GM18508 (cell line): ENCODE results near the gene THAP4.

Source experiments
- ATAC-seq: cut with Tn5 transposase; IDR thresholded peaks from one replicate; pipeline ENCODE4 v1.9.1; 2021; ENCODE audit warnings: moderate number of reproducible peaks; ENCODE audit not compliant: insufficient read depth, unreplicated experiment

Gene THAP4

GRCh38 chr2:241641631-241642030, 4.7 kb upstream of the THAP4 start:
- ATAC-seq: no peak

DNA sequence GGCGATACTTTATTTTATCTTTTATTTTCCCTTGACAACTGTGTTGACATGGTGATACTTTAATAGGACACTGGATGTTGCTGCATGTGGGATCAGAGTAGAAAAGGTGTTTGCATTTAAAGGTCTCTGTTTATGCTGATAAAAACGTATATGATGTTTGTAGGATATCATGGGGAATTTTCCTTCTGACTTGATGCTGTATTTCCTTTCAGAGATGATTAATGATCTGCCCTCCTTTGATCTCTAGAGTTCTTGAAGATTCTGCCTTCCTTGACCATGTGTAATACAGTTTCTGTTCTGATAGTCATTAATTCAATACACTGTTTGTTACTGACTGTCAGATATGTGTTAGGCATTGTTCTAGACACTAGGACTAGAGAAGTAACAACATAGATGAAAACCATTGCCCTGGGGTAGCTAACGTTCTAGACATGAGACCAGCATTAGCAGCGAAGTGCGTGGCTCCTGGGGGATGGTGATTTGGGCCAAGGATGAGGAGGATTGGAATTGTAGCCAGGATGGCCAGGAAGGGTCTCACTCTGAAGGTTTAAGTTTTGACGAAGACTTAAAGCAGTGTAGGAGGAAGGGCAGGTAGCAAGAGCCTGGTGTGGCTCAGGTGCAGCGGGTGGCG, 3.3 kb upstream of the THAP4 start:
- ATAC-seq: no peak

GRCh38 chr2:241639385-241639784, 2.4 kb upstream of the THAP4 start:
- ATAC-seq: no peak

DNA sequence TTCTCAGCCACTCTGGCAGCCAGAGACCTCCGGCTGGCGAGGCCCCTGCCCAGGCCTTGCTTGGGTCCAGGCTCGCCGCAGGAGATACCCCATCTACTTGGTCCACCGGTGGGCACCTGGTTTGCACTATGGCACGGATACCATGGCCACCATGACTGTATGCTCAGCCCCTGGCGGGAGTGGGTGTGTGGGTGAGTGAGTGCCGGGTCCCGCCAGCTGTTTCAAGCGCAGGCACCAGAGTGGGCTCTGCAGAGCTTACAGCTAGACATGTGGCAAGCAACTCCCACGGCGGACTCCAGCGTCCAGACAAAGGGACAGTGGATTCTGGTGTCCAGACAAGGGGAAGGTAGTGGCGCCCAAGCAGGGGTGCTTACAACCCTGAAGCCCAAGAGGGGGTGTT, 2.0 kb upstream of the THAP4 start:
- ATAC-seq: no peak

DNA sequence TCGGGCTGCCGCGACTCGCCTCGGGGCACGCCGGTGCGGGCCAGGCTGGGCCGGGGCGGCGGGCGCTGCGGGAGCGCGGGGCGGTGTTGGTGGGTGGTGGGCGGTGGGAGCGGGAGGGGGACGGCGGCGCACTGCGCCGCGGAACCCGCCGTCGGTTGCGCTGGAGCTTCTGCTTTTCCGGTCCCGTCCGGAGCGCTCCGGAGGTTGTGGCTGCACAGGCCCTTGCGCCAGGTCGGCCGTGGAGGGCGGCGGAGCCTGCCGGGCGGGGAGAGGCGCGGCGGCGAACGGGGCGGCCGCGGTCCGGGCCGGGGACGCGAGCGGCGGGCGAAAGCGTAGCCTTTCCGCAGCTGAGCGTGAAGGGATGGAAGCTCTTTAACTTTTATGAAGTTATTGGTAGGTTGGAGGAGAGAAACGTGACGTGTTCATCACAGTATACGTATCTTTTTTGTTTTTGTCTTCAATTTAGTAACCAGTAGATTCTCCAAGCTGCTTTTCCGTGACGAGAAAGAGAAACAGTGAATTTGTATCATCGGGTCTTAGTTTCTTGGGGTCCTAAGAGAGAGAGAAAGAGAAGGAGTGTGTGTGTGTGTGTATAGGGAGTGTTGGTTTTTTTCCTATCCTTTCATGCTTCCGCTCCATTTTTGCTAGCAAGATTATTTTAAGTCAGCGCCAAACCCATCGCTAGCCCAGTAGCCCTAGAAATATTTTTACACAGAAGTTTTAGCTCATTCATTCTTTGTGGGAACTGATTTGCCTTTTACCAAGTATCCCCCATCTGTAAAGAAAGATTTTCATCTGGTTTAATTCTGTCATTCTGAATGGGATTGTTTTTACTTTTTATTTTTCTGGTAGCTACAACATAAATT, 1.1 kb upstream of the THAP4 start:
- ATAC-seq: no peak

DNA sequence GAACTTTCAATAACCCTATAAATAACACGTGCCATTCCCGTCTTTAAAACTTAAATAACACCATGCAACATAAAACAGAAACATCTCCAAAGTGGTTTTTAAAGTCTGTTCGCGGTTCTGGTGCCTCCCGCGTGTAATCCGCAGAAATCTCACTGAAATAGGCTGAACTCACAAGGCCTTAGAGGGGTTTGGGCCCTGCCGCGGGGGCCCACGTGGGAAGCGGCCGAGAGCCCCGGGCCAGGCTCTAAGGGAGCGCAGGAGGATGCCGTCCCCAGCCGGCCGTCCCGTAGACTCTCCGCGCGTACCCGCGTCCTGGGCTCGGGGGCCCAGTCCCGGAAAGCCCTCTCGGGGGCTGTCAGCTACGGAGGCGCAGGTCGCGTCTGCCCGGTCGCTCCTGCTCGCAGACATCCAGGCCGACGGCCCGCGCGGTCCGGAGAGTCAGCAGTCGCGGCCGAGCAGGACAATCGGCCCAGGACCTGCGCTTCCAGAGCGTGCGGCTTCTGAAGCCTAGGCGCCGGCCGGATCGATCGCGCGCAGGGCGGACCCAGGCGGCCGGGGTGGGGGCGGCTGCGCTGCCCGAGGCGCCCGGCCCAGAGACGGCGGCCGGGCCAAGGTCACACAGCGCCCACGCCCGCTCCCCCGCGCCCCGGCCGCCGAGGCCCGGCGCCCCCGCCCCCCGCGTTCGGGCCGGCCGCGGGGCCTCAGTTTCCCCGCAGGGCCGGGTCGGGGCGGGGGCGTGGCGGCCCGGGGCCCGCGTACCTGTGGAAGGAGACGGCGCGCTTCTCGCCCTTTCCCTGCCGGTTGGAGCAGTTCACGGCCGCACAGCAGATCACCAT, 558 bp downstream of the THAP4 start:
- no peak for ATAC-seq

DNA sequence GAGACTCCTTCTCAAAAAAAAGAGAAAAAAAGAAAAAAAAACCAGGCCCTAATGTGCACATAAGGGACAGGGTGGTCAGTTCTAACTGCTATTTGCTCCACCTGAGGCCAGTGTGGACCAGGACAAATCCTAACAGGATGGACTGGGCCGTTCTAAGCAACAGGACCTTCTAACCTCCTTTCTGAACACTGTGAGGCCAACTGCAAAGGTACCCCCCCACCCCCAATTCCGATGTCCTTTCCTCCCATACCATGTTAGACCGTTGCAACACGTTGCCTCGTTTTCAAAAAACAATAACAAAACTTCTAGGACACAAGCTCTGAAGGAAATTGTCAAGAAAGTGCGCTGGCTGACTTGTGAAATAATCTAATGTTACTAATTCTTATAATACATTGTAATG, 1.2 kb downstream of the THAP4 start:
- no peak for ATAC-seq

GRCh38 chr2:241633561-241633960, 3.4 kb downstream of the THAP4 start:
- ATAC-seq: no peak

DNA sequence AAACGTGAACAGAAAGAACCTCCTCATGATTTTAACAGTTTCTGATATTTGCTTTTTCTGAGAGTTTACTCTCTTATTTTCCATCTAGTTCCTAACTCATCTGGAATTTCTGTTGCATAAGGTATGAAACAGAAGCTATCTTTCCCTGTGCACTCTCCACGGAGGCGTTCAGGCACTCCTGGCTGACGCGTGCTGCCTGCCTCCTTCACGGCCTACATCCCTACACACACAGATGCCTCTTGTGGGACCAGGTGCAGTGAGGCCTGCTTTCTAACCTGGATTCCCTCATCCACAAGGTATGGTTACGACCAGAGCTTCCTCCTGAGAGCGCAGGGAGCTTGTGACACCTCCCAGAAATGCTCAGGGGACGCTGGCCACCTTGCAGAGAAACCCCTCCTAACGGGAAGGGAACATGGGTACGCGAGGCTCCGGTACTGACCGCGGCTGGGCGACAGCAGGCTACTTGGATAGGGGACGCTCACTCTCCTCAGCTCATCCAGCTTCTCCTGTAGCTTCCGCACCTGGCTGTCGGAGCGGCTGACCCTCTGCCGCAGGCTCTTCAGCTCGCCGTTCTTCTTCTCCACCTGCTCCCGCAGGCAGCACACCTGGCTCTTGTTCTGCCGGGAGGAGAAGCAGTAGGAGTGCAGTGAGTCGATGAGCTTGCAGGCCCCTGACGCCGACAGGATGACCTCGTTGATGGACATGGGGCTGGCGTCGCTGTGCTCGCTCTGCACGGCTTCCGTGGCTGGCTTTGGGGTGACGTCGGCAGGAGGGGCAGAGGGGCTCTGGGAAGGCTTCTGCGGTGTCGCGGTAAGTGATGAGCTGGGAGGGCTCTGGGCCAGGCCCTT, 4.3 kb downstream of the THAP4 start:
- ATAC-seq: no peak

DNA sequence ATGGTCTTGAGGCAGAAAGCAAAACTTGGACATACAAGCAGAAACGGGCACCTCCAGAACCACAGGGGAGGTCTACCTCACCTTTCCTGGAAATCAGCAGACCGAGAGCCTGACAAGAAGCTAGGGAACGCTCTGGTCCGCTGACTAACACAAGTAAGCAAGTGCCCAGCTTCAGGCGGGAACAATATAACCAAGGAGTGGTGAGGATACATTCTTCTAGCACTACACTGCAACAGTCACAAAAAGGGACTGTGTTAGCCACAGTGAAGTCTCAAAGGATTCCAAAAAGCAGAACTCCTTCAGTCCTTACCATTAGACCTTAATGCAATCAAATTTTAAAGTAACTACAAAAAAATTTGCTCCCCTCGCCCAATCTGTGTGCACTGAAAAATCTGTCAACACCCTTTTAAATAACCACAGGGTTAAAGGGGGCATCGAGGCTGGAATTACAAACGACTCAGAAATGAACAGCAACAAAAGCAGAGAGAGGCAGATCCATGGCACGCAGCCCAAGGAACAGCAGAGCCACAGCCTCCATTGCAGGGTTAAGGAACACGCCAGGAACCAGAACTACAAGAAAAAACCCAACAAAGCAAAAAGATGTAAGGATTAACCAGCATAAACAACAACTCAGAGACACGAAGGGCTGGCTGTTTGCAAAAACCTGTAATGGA, 7.1 kb downstream of the THAP4 start:
- no peak for ATAC-seq

GRCh38 chr2:241627675-241628074, 9.3 kb downstream of the THAP4 start:
- ATAC-seq: no peak

GRCh38 chr2:241620419-241620769, 16.6 kb downstream of the THAP4 start:
- no peak for ATAC-seq

GRCh38 chr2:241619597-241620418, 17.1 kb downstream of the THAP4 start:
- no peak for ATAC-seq

DNA sequence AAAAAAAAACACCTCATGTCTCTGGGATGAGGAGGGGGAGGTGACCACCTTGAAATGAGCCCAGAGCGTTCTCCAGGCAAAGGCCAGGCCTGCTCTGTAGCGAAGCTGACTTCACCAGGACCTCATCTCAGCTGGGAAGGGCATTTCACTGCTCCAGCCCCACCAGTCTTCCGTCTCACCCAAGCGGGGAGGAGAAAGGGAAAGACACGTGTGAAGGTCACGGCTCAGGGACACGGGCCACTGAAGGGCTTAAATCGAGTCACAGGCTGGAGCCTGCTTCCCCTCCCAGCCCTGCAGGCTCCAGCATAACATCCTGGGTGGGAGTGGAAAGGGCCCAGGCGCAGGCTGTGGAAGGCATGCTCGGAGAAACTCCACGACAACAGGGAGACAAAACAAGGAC, 18.1 kb downstream of the THAP4 start:
- ATAC-seq: no peak

DNA sequence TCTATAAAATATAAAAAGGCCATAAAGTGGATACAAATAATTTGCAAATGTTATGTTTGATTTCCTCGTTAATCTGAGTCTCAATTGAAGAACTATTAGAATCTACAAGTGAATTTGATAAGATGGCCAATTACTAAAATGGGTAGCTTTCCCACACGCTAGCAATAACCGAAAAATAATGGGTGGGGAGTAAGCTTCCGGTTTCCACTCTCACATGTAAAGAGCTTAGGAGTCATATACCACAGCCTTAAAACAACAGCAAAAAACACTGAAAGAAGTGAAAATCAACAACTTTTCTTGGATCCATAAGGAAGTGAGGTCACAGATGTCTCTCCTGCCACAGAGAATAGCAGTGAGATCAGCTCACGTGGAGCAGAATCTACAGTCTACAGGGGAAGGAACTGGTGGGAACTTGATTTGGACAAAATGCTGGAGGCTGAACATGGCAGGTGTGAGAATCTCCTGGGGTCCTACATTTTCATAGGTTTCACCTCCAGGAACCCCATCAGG, 18.6 kb downstream of the THAP4 start:
- no peak for ATAC-seq

- no peak for ATAC-seq
These were observed 19.4 kb downstream of the THAP4 start for GRCh38 chr2:241617431-241618154.

DNA sequence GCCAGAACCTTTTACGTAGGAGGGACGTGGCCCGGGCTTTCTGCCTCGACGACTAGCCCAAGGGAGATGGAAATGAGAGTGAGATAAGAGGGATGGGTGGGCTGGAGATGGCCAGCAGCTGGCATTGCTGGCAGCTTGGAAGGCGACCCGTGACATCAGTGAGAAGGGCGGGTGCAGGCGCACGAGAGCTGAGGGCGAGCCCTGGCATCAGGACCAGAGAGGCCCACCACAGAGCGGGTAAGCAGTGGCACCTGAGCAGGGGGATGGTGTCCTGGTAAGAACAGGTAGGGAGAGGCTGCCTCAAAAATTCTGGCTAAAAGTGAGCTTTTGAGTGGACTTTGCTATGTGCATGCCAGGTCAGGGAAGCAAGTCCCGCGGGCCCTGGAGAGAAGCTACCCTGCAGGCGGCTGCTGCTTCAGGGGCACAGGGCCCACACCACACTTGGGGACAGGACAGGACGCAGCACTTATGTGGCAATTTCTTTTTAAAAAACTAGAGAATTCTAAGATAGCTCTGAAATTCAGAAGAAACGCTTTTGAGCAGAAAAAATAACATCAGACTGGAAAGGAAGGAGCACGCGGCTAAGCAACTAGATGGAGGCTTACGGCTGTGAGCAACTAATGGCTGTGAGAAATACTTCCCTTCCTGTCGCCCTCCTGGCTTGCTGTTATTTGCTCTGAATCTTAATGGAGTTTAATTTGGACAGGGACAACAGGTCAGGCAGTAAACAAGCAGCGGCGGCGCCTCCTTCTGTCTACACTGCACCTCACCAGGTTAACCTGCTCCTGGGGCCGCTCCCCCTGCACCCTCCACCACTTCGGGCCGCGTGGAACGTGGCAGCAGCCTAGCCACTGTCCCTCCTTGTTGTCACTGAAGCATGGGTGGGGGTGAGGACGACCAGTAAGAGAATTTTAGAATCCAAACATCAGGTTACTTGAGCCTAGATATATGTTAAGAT, 20.5 kb downstream of the THAP4 start:
- no peak for ATAC-seq
